ENCODE data around the gene ACTR1B.
"Not testable (repeated sequence)": the region's sequence is repeated elsewhere in the genome, so short reads cannot be mapped to it uniquely, and the experiment has no call there.

The ACTR1B gene

DNA sequence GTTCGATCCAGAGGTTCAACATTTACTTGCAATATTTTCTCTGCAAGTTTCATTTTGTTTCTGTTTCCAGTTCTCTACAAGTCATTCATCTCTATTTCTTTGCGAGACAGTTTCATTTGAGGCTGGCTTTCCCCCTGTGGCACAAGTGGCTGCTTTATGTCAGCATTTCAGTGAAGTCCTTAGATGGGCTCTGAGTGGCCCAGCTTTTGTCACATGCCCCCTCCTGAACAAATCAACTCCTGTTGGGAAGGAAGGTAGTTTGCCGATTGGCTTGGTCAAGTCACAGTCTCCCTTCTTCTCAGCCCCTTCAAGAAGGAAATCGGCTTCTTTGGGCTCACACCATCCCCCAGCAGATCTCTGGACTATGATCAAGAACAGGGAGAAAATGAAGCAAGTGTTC, 55.1 kb downstream of the ACTR1B start:
- not testable (repeated sequence) for DNase-seq

Data from effector CD4-positive, alpha-beta T cell (primary cell).